WI38 (cell line): ENCODE data around the gene ZNF407.

Source experiments
- H3K4me3 ChIP-seq: 2 replicates; pipeline ENCODE4 v1.5.1; 2011; ENCODE audit warnings: low read depth, mild to moderate bottlenecking, control low read depth, low read length
- CTCF ChIP-seq: IDR thresholded peaks from 2 replicates; pipeline ENCODE4 v1.5.1; 2012; ENCODE audit warnings: low read depth, mild to moderate bottlenecking, control low read depth, low read length

The ZNF407 gene

GRCh38 chr18:74766251-74766650 is 168.6 kb downstream of the ZNF407 start:
- TF ChIP-seq CTCF: no peak
- H3K4me3 ChIP-seq: no peak overlapping the region

GRCh38 chr18:74768096-74768495 is 170.4 kb downstream of the ZNF407 start:
- no peak overlapping the region for H3K4me3 ChIP-seq

GRCh38 chr18:74773171-74773624 is 175.5 kb downstream of the ZNF407 start:
- no peak overlapping the region for H3K4me3 ChIP-seq
- TF ChIP-seq CTCF: no peak

More at GRCh38 chr18:74768096-74768495, 170.4 kb downstream of the ZNF407 start:
- no peak for TF ChIP-seq CTCF

- TF ChIP-seq CTCF: no peak
- H3K4me3 ChIP-seq: no peak overlapping the region
Measured at GRCh38 chr18:74774486-74774885, 176.8 kb downstream of the ZNF407 start.

GRCh38 chr18:74775239-74775638 is 177.6 kb downstream of the ZNF407 start:
- no peak for TF ChIP-seq CTCF
- no peak overlapping the region for H3K4me3 ChIP-seq

GRCh38 chr18:74778191-74778847 is 180.6 kb downstream of the ZNF407 start:
- no peak for TF ChIP-seq CTCF
- H3K4me3 ChIP-seq: no peak overlapping the region

- H3K4me3 ChIP-seq: no peak overlapping the region
- no peak for TF ChIP-seq CTCF
Measured at GRCh38 chr18:74784752-74785151, 187.1 kb downstream of the ZNF407 start.
